RCC 7860 (cell line): Measurements from ENCODE around the gene EFHD1.
"Not testable (repeated sequence)": the region's sequence is repeated elsewhere in the genome, so short reads cannot be mapped to it uniquely, and the experiment has no call there.

Source experiments
- DNase-seq: peaks from one replicate; pipeline ENCODE4 v3.0.0-alpha.2; 2015; ENCODE audit warnings: low spot score
- FAIRE-seq: peaks from 2 replicates; lab custom pipeline; 2012; peaks lifted over from hg19 to GRCh38; lab: Jason Lieb, UNC

EFHD1 gene

GRCh38 chr2:232646726-232647125 lies 13.3 kb downstream of the EFHD1 start:
- DNase-seq (no peak), FAIRE-seq (no peak)

GRCh38 chr2:232647261-232647660 lies 13.9 kb downstream of the EFHD1 start:
- no peak for FAIRE-seq
- no peak for DNase-seq

GRCh38 chr2:232649033-232649432 lies 15.6 kb downstream of the EFHD1 start:
- FAIRE-seq (no peak), DNase-seq (no peak)

GRCh38 chr2:232652505-232652851 lies 19.1 kb downstream of the EFHD1 start:
- DNase-seq (no peak), FAIRE-seq (no peak)

- DNase-seq, result no peak
- FAIRE-seq, result no peak
These were observed 20.0 kb downstream of the EFHD1 start for GRCh38 chr2:232653441-232653840.

- FAIRE-seq, result no peak
- no peak for DNase-seq
These were observed 22.0 kb downstream of the EFHD1 start for GRCh38 chr2:232655392-232655791.

- DNase-seq (no peak), FAIRE-seq (no peak)
These were observed 24.9 kb downstream of the EFHD1 start for GRCh38 chr2:232658217-232658785.

- DNase-seq (no peak), FAIRE-seq (no peak)
These were observed 26.0 kb downstream of the EFHD1 start for GRCh38 chr2:232659359-232659758.

- FAIRE-seq (no peak), DNase-seq (no peak)
These were observed 29.3 kb downstream of the EFHD1 start for GRCh38 chr2:232662486-232663260.

GRCh38 chr2:232666051-232666805 lies 32.8 kb downstream of the EFHD1 start:
- DNase-seq (no peak), FAIRE-seq (no peak)

- no peak for DNase-seq
- no peak for FAIRE-seq
These were observed 34.7 kb downstream of the EFHD1 start for GRCh38 chr2:232667989-232668583.

- DNase-seq (no peak), FAIRE-seq (no peak)
These were observed 35.5 kb downstream of the EFHD1 start for GRCh38 chr2:232668805-232669444.

GRCh38 chr2:232672588-232672987 lies 39.2 kb downstream of the EFHD1 start:
- DNase-seq, result no peak
- no peak for FAIRE-seq

- FAIRE-seq, result no peak
- no peak for DNase-seq
These were observed 41.1 kb downstream of the EFHD1 start for GRCh38 chr2:232674491-232674890.

GRCh38 chr2:232675381-232675780 lies 42.0 kb downstream of the EFHD1 start:
- DNase-seq (no peak), FAIRE-seq (no peak)

GRCh38 chr2:232680006-232680405 lies 46.6 kb downstream of the EFHD1 start:
- FAIRE-seq (no peak), DNase-seq (no peak)

GRCh38 chr2:232681527-232681926 lies 48.1 kb downstream of the EFHD1 start:
- FAIRE-seq, result no peak

GRCh38 chr2:232683368-232683767 lies 50.0 kb downstream of the EFHD1 start:
- FAIRE-seq, result no peak
- DNase-seq, result no peak

More at GRCh38 chr2:232681527-232681926, 48.1 kb downstream of the EFHD1 start:
- no peak for DNase-seq

- not testable (repeated sequence) for FAIRE-seq, DNase-seq
These were observed 52.0 kb downstream of the EFHD1 start for GRCh38 chr2:232685391-232685790.

- no peak for DNase-seq
- FAIRE-seq, result no peak
These were observed 54.2 kb downstream of the EFHD1 start for GRCh38 chr2:232687382-232688160.
